Measurements from ENCODE around the gene CLEC2D.

DNA sequence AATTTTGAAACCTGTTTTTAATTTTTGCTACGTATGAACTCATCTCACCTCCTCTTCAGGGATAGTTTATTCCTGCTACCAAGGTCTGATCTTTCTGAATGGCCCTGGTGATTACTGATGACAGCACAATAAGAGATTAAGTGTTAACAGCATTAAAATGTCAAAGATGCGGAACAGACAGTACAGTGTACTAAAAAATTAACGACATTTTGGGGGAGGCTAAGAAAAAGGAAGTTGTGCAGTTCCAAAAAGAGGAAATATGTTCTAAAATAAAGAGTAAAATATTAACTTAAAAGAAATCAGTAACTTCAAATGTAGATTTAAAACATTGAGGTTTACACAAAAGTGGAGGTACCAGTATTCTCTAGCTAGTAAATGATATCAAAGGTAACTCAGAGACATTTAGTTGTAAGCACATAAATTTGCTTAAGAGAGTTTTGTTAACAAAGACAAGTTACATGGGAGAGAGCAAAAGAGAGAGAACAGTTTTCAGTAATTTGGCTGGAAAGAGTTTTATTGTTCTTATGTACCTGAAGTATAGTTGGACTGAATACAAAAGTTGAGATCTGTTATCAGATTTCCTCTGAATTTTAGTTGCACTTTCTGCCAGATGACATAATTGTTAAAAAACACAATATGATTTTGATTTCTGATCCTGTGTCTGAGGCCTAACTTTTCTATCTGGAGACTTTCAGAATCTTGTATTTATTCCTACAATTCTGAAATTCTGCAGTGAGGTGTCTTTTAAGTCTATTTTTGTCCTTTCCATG lies 67.6 kb downstream of the CLEC2D start:
- no peak for TF ChIP-seq CTCF (IDR thresholded peaks at IDR 0.05; ENCODE audit: low read length)
- no peak for TF ChIP-seq EZH2 (IDR thresholded peaks at IDR 0.05; ENCODE audit: borderline replicate concordance, low read length)
